DMS53 treated with DMSO at 0.1 percent for 48 hours (cell line): ENCODE data around the gene F5.
"Not testable (repeated sequence)": the region's sequence is repeated elsewhere in the genome, so short reads cannot be mapped to it uniquely, and the experiment has no call there.

ENCODE experiments used
- DNase-seq: peaks from one replicate; lab custom pipeline; 2025; ENCODE audit not compliant: unreplicated experiment; lab: John Stamatoyannopoulos, UW

F5 gene

DNA sequence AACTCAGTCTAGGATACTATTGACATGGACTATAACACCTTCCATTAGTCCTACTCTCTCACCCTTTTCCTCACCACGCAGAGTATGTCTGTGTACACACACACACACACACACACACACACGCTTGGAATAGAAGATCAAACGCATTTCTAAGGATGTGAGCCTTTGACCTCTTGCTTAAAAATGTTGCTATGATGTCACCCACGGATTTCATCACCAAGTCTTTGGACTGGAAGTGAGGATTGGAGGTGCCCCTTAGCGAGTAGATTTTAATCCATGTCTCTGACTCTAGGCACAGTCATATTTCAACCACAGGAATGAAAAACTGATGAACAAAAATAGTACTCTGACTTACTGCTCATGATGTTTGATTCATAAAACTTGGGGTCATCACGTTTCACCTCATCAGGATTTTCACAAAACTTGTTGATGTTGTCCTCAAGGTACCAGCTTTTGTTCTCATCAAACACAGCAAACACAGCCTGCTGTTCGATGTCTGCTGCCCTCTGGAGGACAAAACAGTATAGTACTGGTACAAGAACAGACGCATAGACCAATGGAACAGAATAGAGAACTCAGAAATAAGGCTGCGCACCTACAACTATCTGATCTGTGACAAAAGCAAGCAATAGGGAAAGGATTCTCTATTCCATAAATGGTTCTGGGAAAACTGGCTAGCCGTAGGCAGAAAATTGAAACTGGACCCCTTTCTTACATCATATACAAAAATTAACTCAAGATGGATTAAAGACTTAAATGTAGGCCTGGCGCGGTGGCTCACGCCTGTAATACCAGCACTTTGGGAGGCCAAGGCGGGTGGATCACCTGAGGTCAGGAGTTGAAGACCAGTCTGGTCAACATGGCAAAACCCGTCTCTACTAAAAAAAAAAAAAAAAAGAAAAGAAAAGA lies 39.9 kb downstream of the F5 start:
- DNase-seq, result peak; percentile 67

DNA sequence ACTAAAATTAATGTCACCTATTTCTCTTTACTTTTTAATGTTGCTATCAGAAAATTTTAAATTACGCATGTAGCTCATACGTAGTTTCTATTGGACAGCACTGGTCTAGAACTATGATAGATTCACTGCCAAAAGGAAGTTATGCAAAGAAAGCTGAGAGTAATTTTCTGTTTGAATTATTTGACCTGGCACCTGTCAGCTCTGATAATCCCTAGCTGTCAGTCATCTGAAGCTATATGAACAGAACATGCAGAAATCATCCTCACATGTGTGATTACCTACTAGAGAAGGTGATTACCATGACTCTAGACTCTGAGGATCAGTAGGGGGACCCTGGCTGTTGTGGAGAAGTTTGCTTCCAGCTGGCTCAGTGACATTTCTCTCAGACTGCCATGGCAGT lies 40.8 kb downstream of the F5 start:
- DNase-seq, result no peak

GRCh38 chr1:169538998-169539871 lies 47.0 kb downstream of the F5 start:
- DNase-seq, result peak; percentile 13

DNA sequence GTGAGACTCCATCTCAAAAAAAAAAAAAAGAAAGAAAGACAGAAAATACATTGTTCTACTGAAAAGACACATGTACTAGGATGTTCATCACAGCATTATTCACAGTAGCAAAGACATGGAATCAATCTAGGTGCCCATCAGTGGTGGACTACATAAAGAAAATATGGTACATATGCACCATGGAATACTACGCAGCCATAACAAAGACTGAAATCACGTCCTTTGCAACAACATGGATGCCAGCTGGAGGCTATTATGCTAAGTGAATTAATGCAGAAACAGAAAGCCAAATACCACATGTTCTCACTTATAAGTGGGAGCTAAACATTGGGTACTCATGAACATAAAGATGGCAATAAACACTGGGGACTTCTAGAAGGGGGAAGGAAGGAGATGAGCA lies 51.6 kb downstream of the F5 start:
- DNase-seq, result no peak

GRCh38 chr1:169533528-169534190 lies 52.6 kb downstream of the F5 start:
- not testable (repeated sequence) for DNase-seq

DNA sequence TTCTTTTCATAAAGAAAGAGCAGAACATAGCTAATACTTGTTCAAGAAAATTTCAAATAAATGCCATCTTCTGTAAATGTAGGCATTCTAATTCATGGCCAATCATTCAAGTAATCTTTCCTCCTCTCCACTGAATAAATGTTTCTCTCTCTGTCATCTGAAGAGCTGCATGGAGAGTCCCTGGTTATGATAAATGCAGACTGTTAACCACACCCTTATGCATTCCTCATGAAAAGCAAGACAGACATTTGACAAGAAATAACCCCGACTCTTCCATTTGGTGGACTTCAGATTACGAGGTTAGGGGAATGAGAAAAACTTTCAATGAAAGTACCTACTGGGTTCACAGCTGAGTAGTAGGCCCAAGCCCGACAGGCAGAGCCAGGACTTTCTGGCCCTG lies 55.8 kb downstream of the F5 start:
- DNase-seq, result no peak

DNA sequence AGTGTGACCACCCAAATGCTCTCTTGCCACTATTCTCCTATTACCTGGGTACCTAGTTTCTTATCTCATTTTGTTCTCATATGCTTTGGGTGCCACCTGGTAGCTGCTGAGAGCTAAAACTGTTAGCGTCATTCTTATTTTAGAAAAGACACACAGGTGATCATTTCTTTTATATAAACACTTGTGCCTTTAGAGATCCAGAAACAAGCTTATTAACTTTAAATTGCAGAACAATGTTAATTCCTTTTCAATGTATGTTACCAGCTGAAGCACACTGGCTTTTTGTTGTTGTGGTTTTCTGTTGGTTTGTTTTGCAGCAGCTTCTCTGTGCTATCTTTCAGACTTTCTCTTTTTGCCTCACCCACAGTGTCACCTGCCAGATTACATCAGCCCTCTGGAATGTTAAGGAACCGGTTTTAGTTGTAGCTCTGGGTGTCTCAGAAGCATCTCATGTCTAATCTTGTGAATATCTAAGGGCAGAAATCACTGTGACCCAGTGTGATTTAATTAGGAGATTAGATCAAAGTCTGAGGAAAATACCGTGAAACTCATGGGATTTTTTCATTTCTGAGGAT lies 57.1 kb downstream of the F5 start:
- peak; percentile 81 for DNase-seq

DNA sequence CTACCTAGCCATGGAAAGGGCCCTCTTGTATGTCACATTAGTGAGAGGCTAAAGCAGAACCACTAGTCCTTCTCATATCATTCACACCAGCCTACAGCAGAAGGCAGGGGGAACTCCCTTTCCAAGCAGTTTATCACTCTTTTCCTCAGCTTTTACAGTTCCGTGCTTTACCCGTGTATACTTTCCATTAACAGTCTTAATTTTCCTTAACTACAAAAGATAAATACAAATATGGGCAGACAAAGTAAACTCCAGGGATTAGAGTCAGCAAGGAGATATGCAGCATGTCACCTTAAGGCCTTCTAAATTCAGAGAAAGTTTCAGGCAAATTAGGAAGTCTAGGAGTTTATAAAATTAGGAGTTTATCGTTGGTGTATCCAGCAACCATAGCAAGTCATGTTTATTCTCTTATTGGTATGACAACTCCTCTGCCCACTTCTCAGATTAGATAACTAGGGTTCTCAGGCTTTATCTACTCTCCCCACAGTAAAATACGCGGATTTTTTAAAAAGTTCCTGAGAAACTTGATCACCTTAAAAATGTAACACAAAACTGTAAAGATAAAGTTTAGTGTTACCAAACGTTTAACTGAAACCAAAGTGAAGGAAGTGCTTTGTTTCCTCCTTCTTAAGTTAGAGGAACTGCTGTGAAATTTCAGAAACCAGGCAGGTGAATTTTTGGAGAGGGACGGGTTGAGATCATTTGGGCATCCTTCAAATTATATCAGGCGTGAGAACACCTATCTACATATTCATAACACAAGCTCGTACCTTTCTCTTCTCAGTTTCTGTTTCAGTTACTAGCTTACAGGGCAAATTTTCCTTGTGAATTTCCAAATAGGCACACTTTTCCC lies 57.8 kb downstream of the F5 start:
- no peak for DNase-seq

DNA sequence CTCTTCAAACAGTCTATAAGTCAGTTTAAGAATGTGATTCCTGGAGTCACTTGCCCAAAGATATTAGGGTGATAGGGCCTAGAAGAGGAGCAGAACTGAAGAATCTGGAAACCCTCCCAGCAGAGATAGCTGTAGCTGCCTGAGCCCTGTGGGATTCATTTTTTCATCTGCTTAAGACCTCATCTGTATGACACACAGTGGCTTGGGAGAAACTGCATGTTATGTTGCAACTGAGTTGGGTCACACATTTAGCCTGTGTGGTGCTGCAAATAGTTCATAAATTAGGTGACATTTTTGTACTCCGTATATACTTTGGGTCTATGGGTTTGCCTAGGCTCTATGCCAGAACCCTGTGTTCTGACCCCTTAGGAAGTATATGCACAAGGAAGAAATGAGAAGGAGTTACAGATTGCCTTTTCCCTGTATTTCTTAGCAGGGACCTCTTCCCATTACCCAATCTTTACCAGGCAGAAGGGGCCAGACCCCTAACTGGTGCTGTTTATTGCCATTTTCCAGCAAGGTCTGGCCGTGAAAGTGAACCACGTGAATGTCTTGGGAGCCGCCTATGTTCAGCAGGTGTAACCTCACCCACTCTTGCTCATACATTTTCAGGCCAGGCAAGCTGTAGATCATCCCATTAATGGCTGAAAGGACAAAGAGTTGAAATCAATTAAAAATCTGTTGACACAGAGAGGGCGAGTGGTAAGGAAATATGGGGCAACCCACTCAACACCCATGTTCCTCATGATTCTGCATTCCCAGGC lies 58.6 kb downstream of the F5 start:
- no peak for DNase-seq

- no peak for DNase-seq
Observed at GRCh38 chr1:169527001-169527400, 59.3 kb downstream of the F5 start.

GRCh38 chr1:169526120-169526832 lies 60.0 kb downstream of the F5 start:
- no peak for DNase-seq

GRCh38 chr1:169525391-169525790 lies 60.9 kb downstream of the F5 start:
- DNase-seq, result no peak

DNA sequence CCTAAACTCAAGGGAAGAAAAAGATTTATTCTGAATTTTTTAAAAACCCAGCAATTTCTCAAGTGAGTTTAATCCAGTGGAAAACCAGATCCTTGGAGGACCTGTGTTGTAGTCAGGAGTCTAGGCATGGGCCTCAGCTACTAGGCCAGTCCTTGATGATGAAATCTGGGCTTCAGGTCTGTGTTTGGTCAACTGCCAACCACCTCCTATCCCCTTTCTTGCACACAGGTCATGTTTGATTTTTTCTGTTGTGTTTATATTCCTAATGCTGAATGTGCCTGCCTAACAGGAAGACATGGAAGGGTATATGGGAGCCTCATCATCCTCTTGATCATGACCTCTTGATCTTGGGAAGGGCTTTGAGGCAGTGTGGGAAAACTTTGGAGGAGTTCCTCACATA lies 62.4 kb downstream of the F5 start:
- no peak for DNase-seq

- DNase-seq, result no peak
Observed at GRCh38 chr1:169521226-169521625, 65.1 kb downstream of the F5 start.

GRCh38 chr1:169517558-169518186 lies 68.6 kb downstream of the F5 start:
- DNase-seq, result no peak

DNA sequence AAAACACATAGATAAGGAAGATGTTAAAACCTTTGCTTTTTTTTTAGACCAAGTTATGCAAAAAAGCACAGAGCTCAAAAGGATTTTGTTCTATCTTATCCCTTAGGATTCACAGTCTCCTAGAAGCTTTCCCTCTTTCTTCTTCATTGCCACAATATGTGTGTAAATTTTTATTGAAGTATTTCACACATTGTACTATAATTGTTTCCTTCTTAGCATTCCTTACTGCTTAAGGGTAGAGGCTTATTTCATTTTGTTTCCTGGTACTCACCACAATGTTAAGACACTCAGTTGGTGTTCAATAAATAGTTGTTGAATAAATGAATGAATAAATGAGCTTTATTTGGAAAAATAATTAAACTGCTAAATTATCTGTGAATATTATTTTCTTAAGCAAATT lies 70.6 kb downstream of the F5 start:
- no peak for DNase-seq

DNA sequence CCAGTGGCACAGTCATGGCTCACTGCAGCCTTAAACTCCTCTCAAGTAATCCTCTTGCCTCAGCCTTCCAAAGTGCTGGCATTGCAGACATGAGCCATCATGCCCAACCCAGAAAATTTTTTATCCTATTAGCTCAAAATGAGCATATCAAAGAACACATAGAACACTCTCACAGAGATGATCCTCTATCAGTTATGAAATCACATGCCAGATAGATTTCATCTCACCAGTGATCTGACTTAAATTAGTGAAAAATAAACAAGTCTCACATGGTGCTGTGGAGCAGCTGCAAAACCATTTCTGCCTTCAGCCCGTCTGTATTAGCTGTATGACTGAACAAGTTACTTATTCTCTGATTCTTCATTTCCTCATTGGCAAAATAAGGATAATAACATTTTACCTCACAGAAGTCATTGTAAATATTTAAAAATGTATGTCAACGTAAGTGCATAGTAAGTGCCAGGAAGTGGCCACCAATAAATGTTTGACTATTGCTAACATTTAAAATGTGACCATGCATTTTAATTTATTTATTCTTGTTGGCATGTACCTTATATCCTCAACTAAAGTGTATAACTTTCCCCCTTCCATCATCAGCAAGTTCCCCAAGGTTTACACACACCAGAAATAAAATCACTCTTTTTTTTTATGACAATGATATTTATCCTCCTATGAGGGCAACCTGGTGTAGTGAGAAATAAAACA lies 71.6 kb downstream of the F5 start:
- no peak for DNase-seq

DNA sequence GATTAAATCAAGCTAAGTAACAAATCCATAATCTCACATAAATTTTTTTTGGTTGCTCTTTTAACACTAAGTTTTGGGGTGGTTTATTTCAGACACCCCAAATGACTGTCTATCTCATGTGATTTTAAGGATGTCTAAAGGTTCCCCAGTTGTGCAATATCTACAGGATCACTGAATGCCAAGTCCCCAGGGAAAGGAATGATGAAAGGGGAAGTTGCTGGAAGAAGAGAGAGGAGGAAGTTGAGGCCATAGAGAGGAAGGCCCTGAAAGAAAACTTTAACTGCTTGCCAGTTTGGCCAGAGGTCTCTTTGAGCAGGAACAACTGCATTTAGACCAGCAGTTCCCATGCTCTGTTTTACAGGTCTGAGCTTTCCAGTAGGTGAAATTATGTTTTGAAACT lies 73.1 kb downstream of the F5 start:
- DNase-seq, result no peak
